ENCODE results near the gene RNASEH1.

DNA sequence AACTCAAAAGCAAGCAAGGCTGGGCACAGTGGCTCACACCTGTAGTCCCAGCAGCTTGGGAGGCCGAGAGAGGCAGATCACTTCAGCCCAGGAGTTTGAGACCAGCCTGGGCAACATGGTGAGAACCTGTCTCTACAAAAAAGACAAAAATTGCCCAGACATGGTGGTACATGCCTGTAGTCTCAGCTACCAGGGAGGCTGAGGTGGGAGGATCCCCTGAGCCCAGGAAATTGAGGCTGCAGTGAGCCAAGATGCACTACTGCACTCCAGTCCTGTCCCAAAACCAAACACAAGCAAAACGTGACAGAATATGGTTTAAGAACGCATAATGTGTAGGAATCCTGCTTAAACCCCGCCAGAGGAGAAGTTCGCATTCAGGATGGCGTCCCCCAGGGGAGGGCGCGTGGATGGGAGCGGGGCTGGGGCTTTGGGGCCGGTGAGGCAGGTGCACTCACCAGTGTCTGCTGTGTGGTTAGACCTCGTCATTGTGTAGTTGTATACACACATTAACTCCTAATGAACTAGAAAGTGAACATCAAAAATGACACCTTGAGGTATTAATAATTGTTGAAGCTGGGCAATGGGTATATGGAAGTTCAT is 42.2 kb upstream of the RNASEH1 start:
- no peak for TF ChIP-seq EZH2 (IDR thresholded peaks at IDR 0.05; ENCODE audit: low read depth, unreplicated experiment)
- TF ChIP-seq POLR2AphosphoS5 (IDR thresholded peaks at IDR 0.05; ENCODE audit: low read depth): no peak
- TF ChIP-seq, protein P1, sequence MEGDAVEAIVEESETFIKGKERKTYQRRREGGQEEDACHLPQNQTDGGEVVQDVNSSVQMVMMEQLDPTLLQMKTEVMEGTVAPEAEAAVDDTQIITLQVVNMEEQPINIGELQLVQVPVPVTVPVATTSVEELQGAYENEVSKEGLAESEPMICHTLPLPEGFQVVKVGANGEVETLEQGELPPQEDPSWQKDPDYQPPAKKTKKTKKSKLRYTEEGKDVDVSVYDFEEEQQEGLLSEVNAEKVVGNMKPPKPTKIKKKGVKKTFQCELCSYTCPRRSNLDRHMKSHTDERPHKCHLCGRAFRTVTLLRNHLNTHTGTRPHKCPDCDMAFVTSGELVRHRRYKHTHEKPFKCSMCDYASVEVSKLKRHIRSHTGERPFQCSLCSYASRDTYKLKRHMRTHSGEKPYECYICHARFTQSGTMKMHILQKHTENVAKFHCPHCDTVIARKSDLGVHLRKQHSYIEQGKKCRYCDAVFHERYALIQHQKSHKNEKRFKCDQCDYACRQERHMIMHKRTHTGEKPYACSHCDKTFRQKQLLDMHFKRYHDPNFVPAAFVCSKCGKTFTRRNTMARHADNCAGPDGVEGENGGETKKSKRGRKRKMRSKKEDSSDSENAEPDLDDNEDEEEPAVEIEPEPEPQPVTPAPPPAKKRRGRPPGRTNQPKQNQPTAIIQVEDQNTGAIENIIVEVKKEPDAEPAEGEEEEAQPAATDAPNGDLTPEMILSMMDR (conservative IDR thresholded peaks at IDR 0.05; ENCODE audit: low read depth in 2 of 2): no peak
- no peak for TF ChIP-seq ZNF114 (CRISPR knock-in tag; IDR thresholded peaks at IDR 0.05)
- no peak for TF ChIP-seq NANOG (IDR thresholded peaks at IDR 0.05; ENCODE audit: borderline replicate concordance)
- TF ChIP-seq, protein P2, sequence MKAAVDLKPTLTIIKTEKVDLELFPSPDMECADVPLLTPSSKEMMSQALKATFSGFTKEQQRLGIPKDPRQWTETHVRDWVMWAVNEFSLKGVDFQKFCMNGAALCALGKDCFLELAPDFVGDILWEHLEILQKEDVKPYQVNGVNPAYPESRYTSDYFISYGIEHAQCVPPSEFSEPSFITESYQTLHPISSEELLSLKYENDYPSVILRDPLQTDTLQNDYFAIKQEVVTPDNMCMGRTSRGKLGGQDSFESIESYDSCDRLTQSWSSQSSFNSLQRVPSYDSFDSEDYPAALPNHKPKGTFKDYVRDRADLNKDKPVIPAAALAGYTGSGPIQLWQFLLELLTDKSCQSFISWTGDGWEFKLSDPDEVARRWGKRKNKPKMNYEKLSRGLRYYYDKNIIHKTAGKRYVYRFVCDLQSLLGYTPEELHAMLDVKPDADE (IDR thresholded peaks at IDR 0.05): no peak
- no peak for TF ChIP-seq EZH2phosphoT487 (IDR thresholded peaks at IDR 0.05; ENCODE audit: unreplicated experiment)

Measured in GM23338 (cell line).